Measurements from ENCODE around the gene LIPE. TPM values are rescaled to one million over a fixed set of nuclear protein-coding genes. Genes with fewer than 3 reads are reported as not detected.

Gene LIPE
- total RNA-seq, 4 donors from 2014 or later: 9.5 to 26.0 TPM; not detected in 2

- no peaks in the 10 kb centered on the region for H3K4me1 ChIP-seq
- intact Hi-C loops (cut with DNase I; ENCODE audit: low total_unique reads): no loop called here
- H3K36me3 ChIP-seq: no peaks in the 10 kb centered on the region
- H3K27ac ChIP-seq: no peak overlapping the region
- no peaks in the 10 kb centered on the region for H3K27me3 ChIP-seq
- H3K9me3 ChIP-seq: no peaks in the 10 kb centered on the region
- DNase-seq: no peak
- no peak overlapping the region for H3K4me3 ChIP-seq
- TF ChIP-seq CTCF (IDR thresholded peaks at IDR 0.05): no peak
- no peak for TF ChIP-seq POLR2A (IDR thresholded peaks at IDR 0.05)
These were observed 71.3 kb downstream of the LIPE start for GRCh38 chr19:42355896-42356295.

- no peaks in the 10 kb centered on the region for H3K4me1 ChIP-seq
- no peaks in the 10 kb centered on the region for H3K9me3 ChIP-seq
- TF ChIP-seq POLR2A (IDR thresholded peaks at IDR 0.05) (no peak), CTCF (IDR thresholded peaks at IDR 0.05) (no peak)
- H3K4me3 ChIP-seq: no peak overlapping the region
- no peaks in the 10 kb centered on the region for H3K27me3 ChIP-seq
- no peak for DNase-seq
- no peaks in the 10 kb centered on the region for H3K36me3 ChIP-seq
- no peak overlapping the region for H3K27ac ChIP-seq
- intact Hi-C loops (cut with DNase I; ENCODE audit: low total_unique reads): no loop called here
These were observed 73.7 kb downstream of the LIPE start for GRCh38 chr19:42353341-42354015.

- TF ChIP-seq CTCF (IDR thresholded peaks at IDR 0.05) (no peak), POLR2A (IDR thresholded peaks at IDR 0.05) (no peak)
- Histone ChIP-seq H3K27ac (no peak overlapping the region), H3K9me3 (no peaks in the 10 kb centered on the region), H3K27me3 (no peaks in the 10 kb centered on the region), H3K4me1 (no peaks in the 10 kb centered on the region), H3K4me3 (no peak overlapping the region), H3K36me3 (no peaks in the 10 kb centered on the region)
- intact Hi-C loops (cut with DNase I; ENCODE audit: low total_unique reads): no loop called here
- DNase-seq: no peak
These were observed 74.6 kb downstream of the LIPE start for GRCh38 chr19:42352301-42353259.

Small RNA genes within 50 kb of the gene (small RNA-seq; reads per million reads assigned to genes)
- gene RNU4-60P: not detected

Other genes starting within 250 kb of the LIPE start
- 100 to 1,000 TPM in 1 of 4 donors, 10 to 100 TPM in 2, 1 to 10 TPM in 1; 8.2 to 127 (median 23.0) TPM for gene DEDD2, start 209.7 kb downstream of the LIPE start, total RNA-seq
- 10 to 100 TPM in 2 of 4 donors, 1 to 10 TPM in 2; 1.0 to 20.6 (median 8.4) TPM for gene ZNF526, start 207.1 kb downstream of the LIPE start, total RNA-seq
- gene GSK3A, start 184.8 kb downstream of the LIPE start, total RNA-seq: 10 to 100 TPM in 3 of 4 donors, 1 to 10 TPM in 1; 3.5 to 44.3 (median 34.4) TPM
- 100 to 1,000 TPM in 1 of 4 donors, 10 to 100 TPM in 3; 14.1 to 141 (median 42.9) TPM for gene ERF, start 172.3 kb downstream of the LIPE start, total RNA-seq
- 100 to 1,000 TPM in 1 of 4 donors, 10 to 100 TPM in 3; 28.7 to 155 (median 47.4) TPM for gene CIC, start 158.1 kb downstream of the LIPE start, total RNA-seq
- under 1 TPM in 1 of 4 donors, not detected in 3; 0.14 TPM for gene PRR19, start 125.3 kb downstream of the LIPE start, total RNA-seq
- gene PAFAH1B3, start 124.8 kb downstream of the LIPE start, total RNA-seq: 10 to 100 TPM in 2 of 4 donors, 1 to 10 TPM in 1, not detected in 1; 5.6 to 35.0 (median 19.4) TPM
- under 1 TPM in 1 of 4 donors, not detected in 3; 0.69 TPM for gene TMEM145, start 114.1 kb downstream of the LIPE start, total RNA-seq
- gene MEGF8, start 101.8 kb downstream of the LIPE start, total RNA-seq: 10 to 100 TPM in 3 of 4 donors, 1 to 10 TPM in 1; 3.6 to 30.0 (median 19.1) TPM
- 1 to 10 TPM in 1 of 4 donors, not detected in 3; 2.6 TPM for gene CNFN, start 37.1 kb downstream of the LIPE start, total RNA-seq
- gene CXCL17, start 15.6 kb upstream of the LIPE start, total RNA-seq: not detected
- gene CEACAM1, start 101.1 kb upstream of the LIPE start, total RNA-seq: 10 to 100 TPM in 2 of 4 donors, under 1 TPM in 2; 0.51 to 24.7 (median 6.5) TPM
- under 1 TPM in 2 of 4 donors, not detected in 2; 0.14 to 0.51 TPM for gene CEACAM8, start 167.5 kb upstream of the LIPE start, total RNA-seq

Data from uterus (tissue), 4 donors.